ENCODE data around the gene PTTG1.

The PTTG1 gene

GRCh38 chr5:160421625-160422258 lies at the start of gene PTTG1:
Gene PTTG1, plus strand, starts transcription at chr5:160421855. Its CDS starts 458 bp downstream, at chr5:160422313.
- peak; percentile 89 for DNase-seq

- DNase-seq = no peak
These were observed 46.5 kb upstream of the PTTG1 start for GRCh38 chr5:160375166-160375565.

- DNase-seq = no peak
These were observed 46.0 kb upstream of the PTTG1 start for GRCh38 chr5:160375701-160376100.

- no peak for DNase-seq
These were observed 45.2 kb upstream of the PTTG1 start for GRCh38 chr5:160376416-160376815.

- no peak for DNase-seq
These were observed 44.0 kb upstream of the PTTG1 start for GRCh38 chr5:160377651-160378050.

GRCh38 chr5:160378330-160378729 lies 43.3 kb upstream of the PTTG1 start:
- DNase-seq = no peak

- DNase-seq = no peak
These were observed 42.1 kb upstream of the PTTG1 start for GRCh38 chr5:160379511-160379910.

- DNase-seq = no peak
These were observed 41.6 kb upstream of the PTTG1 start for GRCh38 chr5:160380041-160380440.

- peak; percentile 34 for DNase-seq
These were observed 39.3 kb upstream of the PTTG1 start for GRCh38 chr5:160382346-160382745.

- no peak for DNase-seq
These were observed 37.0 kb upstream of the PTTG1 start for GRCh38 chr5:160384681-160385080.

- no peak for DNase-seq
These were observed 36.2 kb upstream of the PTTG1 start for GRCh38 chr5:160385496-160385895.

GRCh38 chr5:160387445-160387844 lies 34.2 kb upstream of the PTTG1 start:
- DNase-seq = no peak

GRCh38 chr5:160390787-160391696 lies 30.6 kb upstream of the PTTG1 start:
- no peak for DNase-seq

- no peak for DNase-seq
These were observed 26.5 kb upstream of the PTTG1 start for GRCh38 chr5:160395111-160395510.

GRCh38 chr5:160397492-160397891 lies 24.2 kb upstream of the PTTG1 start:
- no peak for DNase-seq

GRCh38 chr5:160398806-160399205 lies 22.8 kb upstream of the PTTG1 start:
- DNase-seq = no peak

GRCh38 chr5:160399402-160400353 lies 22.0 kb upstream of the PTTG1 start, which contains the start of gene FAM200C:
Gene FAM200C, minus strand, starts transcription at chr5:160400054. Its CDS starts 4,564 bp downstream, at chr5:160395490.
- peak; percentile 77 for DNase-seq

- DNase-seq = peak; percentile 85
These were observed 2.8 kb upstream of the PTTG1 start, which contains the start of gene SLU7 for GRCh38 chr5:160418561-160419457. Gene SLU7, minus strand, starts transcription at chr5:160419081. Its CDS starts 3,787 bp downstream, at chr5:160415294.

- DNase-seq = no peak
These were observed 2.0 kb upstream of the PTTG1 start for GRCh38 chr5:160419458-160420330.

GRCh38 chr5:160420331-160420610 lies 1.4 kb upstream of the PTTG1 start:
- DNase-seq = no peak

GRCh38 chr5:160423099-160423498 lies 1.4 kb downstream of the PTTG1 start:
- no peak for DNase-seq
